Muscle of arm (tissue), 14 donors: Measurements from ENCODE around the gene ACAD11. TPM values are rescaled to one million over a fixed set of nuclear protein-coding genes. Genes with fewer than 3 reads are reported as not detected.

ENCODE experiments used
- DNase-seq: peaks from one replicate; pipeline ENCODE4 v3.0.0-alpha.2; 2013
- long read RNA-seq, 11 donors: transcript quantifications; one replicate each; lab custom pipeline, GENCODE V29; 2026
- polyA plus RNA-seq, 12 donors: library from polyadenylated mRNA; unstranded; fragments of 120-200 nt; gene quantifications; one replicate each; pipeline ENCODE4 v1.2.1, GENCODE V29; 2013; ENCODE audit not compliant: insufficient read length in 12 of 12

ACAD11 gene
- polyA plus RNA-seq, result 10 to 100 TPM in 8 of 12 donors, 1 to 10 TPM in 3, not detected in 1; 8.2 to 43.0 (median 13.3) TPM
- long read RNA-seq, donor 1, partial matches to known transcripts, result 0 of 1 reads
- long read RNA-seq, donor 1, other reads (novel, unspliced or antisense), result 0 of 1 reads
- long read RNA-seq, donor 2, partial matches to known transcripts, result 0 of 1 reads
- long read RNA-seq, donor 2, other reads (novel, unspliced or antisense), result 0 of 1 reads
- long read RNA-seq, donor 3, result 0 reads
- long read RNA-seq, donor 4, result 0 reads
- long read RNA-seq, donor 5, partial matches to known transcripts, result 5 of 5 reads
- long read RNA-seq, donor 5, other reads (novel, unspliced or antisense), result 0 of 5 reads
- long read RNA-seq, donor 6, partial matches to known transcripts, result 0 of 1 reads
- long read RNA-seq, donor 6, other reads (novel, unspliced or antisense), result 0 of 1 reads
- long read RNA-seq, donor 7, result 0 reads
- long read RNA-seq, donor 8, result 0 reads
- long read RNA-seq, donor 9, result 0 reads
- long read RNA-seq, donor 10, full-length matches to known transcripts, result 1 of 1 reads
- long read RNA-seq, donor 10, partial matches to known transcripts, result 0 of 1 reads
- long read RNA-seq, donor 10, other reads (novel, unspliced or antisense), result 0 of 1 reads
- long read RNA-seq, donor 11, result 0 reads

- peak; percentile 83 for DNase-seq
These were observed at the start of gene ACAD11 for GRCh38 chr3:132659365-132660051. Gene ACAD11 (minus strand): TSS chr3:132659809. CDS start chr3:132659751, 58 bp downstream.

GRCh38 chr3:132703733-132704132 lies 44.1 kb upstream of the ACAD11 start:
- no peak for DNase-seq

- no peak for DNase-seq
These were observed 35.8 kb upstream of the ACAD11 start for GRCh38 chr3:132695422-132695821.

GRCh38 chr3:132694991-132695390 lies 35.4 kb upstream of the ACAD11 start:
- DNase-seq, result no peak

GRCh38 chr3:132690040-132690439 lies 30.4 kb upstream of the ACAD11 start:
- DNase-seq, result no peak

- peak; percentile 36 for DNase-seq
These were observed 22.6 kb upstream of the ACAD11 start for GRCh38 chr3:132682201-132682600.

- DNase-seq, result peak; percentile 42
These were observed 21.8 kb upstream of the ACAD11 start for GRCh38 chr3:132681421-132681820.

GRCh38 chr3:132679911-132680310 lies 20.3 kb upstream of the ACAD11 start:
- no peak for DNase-seq

GRCh38 chr3:132675408-132675807 lies 15.8 kb upstream of the ACAD11 start:
- DNase-seq, result no peak

- no peak for DNase-seq
These were observed 9.7 kb upstream of the ACAD11 start for GRCh38 chr3:132669256-132669777.

- DNase-seq, result no peak
These were observed 5.7 kb upstream of the ACAD11 start for GRCh38 chr3:132665230-132665745.

- DNase-seq, result no peak
These were observed 2.6 kb upstream of the ACAD11 start for GRCh38 chr3:132662212-132662611.

- DNase-seq, result no peak
These were observed 1.5 kb upstream of the ACAD11 start for GRCh38 chr3:132661101-132661500.

GRCh38 chr3:132660811-132661070 lies 1.1 kb upstream of the ACAD11 start:
- no peak for DNase-seq

- DNase-seq, result peak; percentile 51
These were observed 622 bp upstream of the ACAD11 start, which contains the start of gene UBA5 for GRCh38 chr3:132660052-132660810. Gene UBA5 (plus strand): TSS chr3:132660329. CDS start chr3:132660538, 209 bp downstream.

- no peak for DNase-seq
These were observed 627 bp downstream of the ACAD11 start for GRCh38 chr3:132659000-132659364.

GRCh38 chr3:132657869-132658747 lies 1.5 kb downstream of the ACAD11 start:
- no peak for DNase-seq

- DNase-seq, result no peak
These were observed 4.1 kb downstream of the ACAD11 start for GRCh38 chr3:132655471-132655870.

- DNase-seq, result no peak
These were observed 4.9 kb downstream of the ACAD11 start for GRCh38 chr3:132654721-132655120.

GRCh38 chr3:132654190-132654589 lies 5.4 kb downstream of the ACAD11 start:
- no peak for DNase-seq
